ENCODE results near the gene LRFN2. TPM values are rescaled to one million over a fixed set of nuclear protein-coding genes. Genes with fewer than 3 reads are reported as not detected.

LRFN2 gene
- total and polyA plus RNA-seq, 2 donors (not counting 1 experiment from before 2014, with no cell fraction given): not detected

DNA sequence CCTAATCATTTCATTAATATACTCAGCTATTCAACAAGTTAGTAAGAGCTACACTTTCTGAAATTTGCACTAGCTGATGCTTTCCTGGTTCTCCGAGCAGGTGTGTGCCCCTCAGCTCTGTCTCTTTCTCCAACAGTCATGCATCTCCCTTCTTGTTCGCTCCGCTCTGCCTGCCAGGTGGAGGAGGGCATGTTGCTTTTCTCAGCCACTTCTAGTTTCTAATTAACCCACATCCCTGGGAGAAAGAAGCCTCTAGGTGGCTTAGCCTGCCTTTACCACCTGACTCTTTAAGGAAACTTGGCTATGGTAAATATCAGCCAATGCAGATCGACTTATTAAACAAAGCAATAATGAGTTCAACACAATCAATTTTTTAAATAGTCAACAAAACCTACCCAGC, 34.2 kb downstream of the LRFN2 start:
- 92% methylated on average over 4 of the region's 4 CpGs for WGBS (ENCODE audit: insufficient coverage)
- H3K27ac Mint-ChIP-seq: no peak overlapping the region
- Histone ChIP-seq H2AFZ (ENCODE audit: insufficient read depth, low read depth, low read length, poor library complexity, severe bottlenecking) (no peak overlapping the region), H3K27me3 (replicated peaks in 1 of 4; ENCODE audit: control extremely low read depth in 1 of 4, control insufficient read depth in 3 of 4, insufficient read depth in 4 of 4, low read length in 3 of 4) (no peaks in the 10 kb centered on the region), H3K9ac (ENCODE audit: low read length) (no peak overlapping the region), H3K4me3 (ENCODE audit: control extremely low read depth in 1 of 5, extremely low read depth in 1 of 5, insufficient read depth in 1 of 5, low read depth in 2 of 5, low read length in 4 of 5) (no peak overlapping the region), H3K9me3 (ENCODE audit: control extremely low read depth in 1 of 3, control insufficient read depth in 2 of 3, insufficient read depth in 1 of 3, low read length in 2 of 3) (no peaks in the 10 kb centered on the region), H3K27ac (ENCODE audit: low read length in 2 of 2) (no peak overlapping the region), H4K20me1 (ENCODE audit: control insufficient read depth, insufficient read depth, low read length, poor library complexity, severe bottlenecking) (no peaks in the 10 kb centered on the region), H3K4me1 (ENCODE audit: control insufficient read depth in 2 of 2, insufficient read depth in 2 of 2, low read length in 2 of 2) (no peaks in the 10 kb centered on the region), H3K79me2 (ENCODE audit: control insufficient read depth, insufficient read depth, low read length) (no peaks in the 10 kb centered on the region), H3K36me3 (replicated peaks in 1 of 2; ENCODE audit: control extremely low read depth in 1 of 2, control insufficient read depth in 1 of 2, extremely low read depth in 1 of 2, insufficient read depth in 2 of 2, low read length in 1 of 2) (no peaks in the 10 kb centered on the region), H3K4me2 (replicated peaks; ENCODE audit: low read depth, low read length, poor library complexity, severe bottlenecking) (no peak overlapping the region)
- ATAC-seq (ENCODE audit: low read depth): no peak
- DNase-seq: no peak
- peaks cover 3% of the 10 kb centered on the region for H3K27me3 Mint-ChIP-seq
- no peaks in the 10 kb centered on the region for H3K4me1 Mint-ChIP-seq
- no peaks in the 10 kb centered on the region for H3K9me3 Mint-ChIP-seq (ENCODE audit: insufficient read depth)
- POLR2A ChIA-PET: no interaction called here
- intact Hi-C loops (cut with micrococcal nuclease): no loop called here
- no peak for TF ChIP-seq EZH2 (IDR thresholded peaks at IDR 0.05; ENCODE audit: borderline replicate concordance, insufficient read depth, low read depth, low read length, poor library complexity, severe bottlenecking)
- TF ChIP-seq, protein P1, sequence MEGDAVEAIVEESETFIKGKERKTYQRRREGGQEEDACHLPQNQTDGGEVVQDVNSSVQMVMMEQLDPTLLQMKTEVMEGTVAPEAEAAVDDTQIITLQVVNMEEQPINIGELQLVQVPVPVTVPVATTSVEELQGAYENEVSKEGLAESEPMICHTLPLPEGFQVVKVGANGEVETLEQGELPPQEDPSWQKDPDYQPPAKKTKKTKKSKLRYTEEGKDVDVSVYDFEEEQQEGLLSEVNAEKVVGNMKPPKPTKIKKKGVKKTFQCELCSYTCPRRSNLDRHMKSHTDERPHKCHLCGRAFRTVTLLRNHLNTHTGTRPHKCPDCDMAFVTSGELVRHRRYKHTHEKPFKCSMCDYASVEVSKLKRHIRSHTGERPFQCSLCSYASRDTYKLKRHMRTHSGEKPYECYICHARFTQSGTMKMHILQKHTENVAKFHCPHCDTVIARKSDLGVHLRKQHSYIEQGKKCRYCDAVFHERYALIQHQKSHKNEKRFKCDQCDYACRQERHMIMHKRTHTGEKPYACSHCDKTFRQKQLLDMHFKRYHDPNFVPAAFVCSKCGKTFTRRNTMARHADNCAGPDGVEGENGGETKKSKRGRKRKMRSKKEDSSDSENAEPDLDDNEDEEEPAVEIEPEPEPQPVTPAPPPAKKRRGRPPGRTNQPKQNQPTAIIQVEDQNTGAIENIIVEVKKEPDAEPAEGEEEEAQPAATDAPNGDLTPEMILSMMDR (IDR thresholded peaks at IDR 0.05): no peak
- CTCF ChIA-PET: no interaction called here
- no peak overlapping the region for H3K4me3 Mint-ChIP-seq

DNA sequence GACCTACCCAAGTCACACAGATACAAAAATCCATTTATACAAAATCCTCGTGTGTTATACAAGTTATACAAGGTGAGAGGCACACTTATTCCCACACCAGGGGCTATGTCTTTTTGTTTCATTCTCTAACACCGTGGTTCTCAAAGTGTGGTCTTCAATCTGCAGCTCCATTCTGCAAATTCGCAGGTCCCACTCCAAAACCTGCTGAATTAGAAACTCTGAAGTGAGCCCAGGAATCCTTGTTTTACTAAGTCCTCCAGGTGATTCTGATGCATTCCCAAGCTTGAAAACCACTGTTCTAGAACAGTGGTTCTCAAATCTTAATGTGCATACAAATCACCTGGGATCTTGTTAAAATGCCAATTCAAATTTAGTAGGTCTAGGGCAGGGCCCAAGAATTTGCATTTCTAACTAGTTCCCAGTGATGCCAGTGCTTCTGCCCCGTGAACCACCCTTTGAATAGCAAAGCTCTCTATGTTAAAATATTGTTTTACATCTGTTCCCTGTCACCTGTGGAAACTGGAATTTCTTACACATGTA, 35.1 kb downstream of the LRFN2 start:
- no peak overlapping the region for H3K4me2 ChIP-seq (replicated peaks; ENCODE audit: low read depth, low read length, poor library complexity, severe bottlenecking)
- ATAC-seq (ENCODE audit: low read depth): no peak
- no peaks in the 10 kb centered on the region for H3K9me3 ChIP-seq (ENCODE audit: control extremely low read depth in 1 of 3, control insufficient read depth in 2 of 3, insufficient read depth in 1 of 3, low read length in 2 of 3)
- H3K27me3 Mint-ChIP-seq: peaks cover 6% of the 10 kb centered on the region
- no peak overlapping the region for H3K4me3 ChIP-seq (ENCODE audit: control extremely low read depth in 1 of 5, extremely low read depth in 1 of 5, insufficient read depth in 1 of 5, low read depth in 2 of 5, low read length in 4 of 5)
- intact Hi-C loops (cut with micrococcal nuclease): no loop called here
- no peak overlapping the region for H3K9ac ChIP-seq (ENCODE audit: low read length)
- H3K79me2 ChIP-seq (ENCODE audit: control insufficient read depth, insufficient read depth, low read length): no peaks in the 10 kb centered on the region
- no peaks in the 10 kb centered on the region for H4K20me1 ChIP-seq (ENCODE audit: control insufficient read depth, insufficient read depth, low read length, poor library complexity, severe bottlenecking)
- H2AFZ ChIP-seq (ENCODE audit: insufficient read depth, low read depth, low read length, poor library complexity, severe bottlenecking): no peak overlapping the region
- WGBS (ENCODE audit: insufficient coverage): 85% methylated on average over 3 of the region's 4 CpGs
- no peaks in the 10 kb centered on the region for H3K4me1 ChIP-seq (ENCODE audit: control insufficient read depth in 2 of 2, insufficient read depth in 2 of 2, low read length in 2 of 2)
- H3K27ac ChIP-seq (ENCODE audit: low read length in 2 of 2): no peak overlapping the region
- TF ChIP-seq, protein P1 (IDR thresholded peaks at IDR 0.05): no peak
- no peak for TF ChIP-seq EZH2 (IDR thresholded peaks at IDR 0.05; ENCODE audit: borderline replicate concordance, insufficient read depth, low read depth, low read length, poor library complexity, severe bottlenecking)
- H3K36me3 ChIP-seq (replicated peaks in 1 of 2; ENCODE audit: control extremely low read depth in 1 of 2, control insufficient read depth in 1 of 2, extremely low read depth in 1 of 2, insufficient read depth in 2 of 2, low read length in 1 of 2): no peaks in the 10 kb centered on the region
- ChIA-PET POLR2A (no interaction called here), CTCF (no interaction called here)
- H3K4me3 Mint-ChIP-seq: no peak overlapping the region
- no peak for DNase-seq
- no peaks in the 10 kb centered on the region for H3K4me1 Mint-ChIP-seq
- no peaks in the 10 kb centered on the region for H3K27me3 ChIP-seq (replicated peaks in 1 of 4; ENCODE audit: control extremely low read depth in 1 of 4, control insufficient read depth in 3 of 4, insufficient read depth in 4 of 4, low read length in 3 of 4)
- no peaks in the 10 kb centered on the region for H3K9me3 Mint-ChIP-seq (ENCODE audit: insufficient read depth)
- no peak overlapping the region for H3K27ac Mint-ChIP-seq
